ENCODE data around the gene CREG1. TPM values are rescaled to one million over a fixed set of nuclear protein-coding genes. Genes with fewer than 3 reads are reported as not detected.

The CREG1 gene
- total and polyA plus RNA-seq, 4 donors, result 86.8 to 123 (median 95.8) TPM

DNA sequence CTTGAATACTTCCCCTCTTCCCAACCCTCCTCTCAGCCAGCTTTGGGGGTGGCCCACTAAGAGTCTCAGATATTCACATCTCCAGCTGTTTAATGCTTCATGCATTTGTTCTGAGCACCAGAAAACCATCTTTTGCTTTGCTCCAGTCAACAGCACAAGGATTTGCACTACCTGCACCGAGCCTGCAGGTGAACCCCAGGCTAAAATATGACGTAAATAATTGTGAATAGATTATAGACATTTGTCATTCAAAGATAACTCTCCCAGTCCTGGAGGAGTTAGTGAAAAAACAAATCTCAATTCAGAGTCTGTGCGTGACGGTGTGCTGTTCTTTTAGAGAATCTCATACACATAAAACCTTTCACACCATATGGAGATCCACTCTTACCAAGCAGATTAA, 42.7 kb downstream of the CREG1 start:
- Histone ChIP-seq H3K4me1 (ENCODE audit: control insufficient read depth in 4 of 4, insufficient read depth in 4 of 4, low read length in 3 of 4) (no peaks in the 10 kb centered on the region), H3K9me3 (ENCODE audit: control insufficient read depth in 4 of 4, low read length in 3 of 4) (no peaks in the 10 kb centered on the region), H3K27ac (ENCODE audit: low read depth in 1 of 2, low read length in 2 of 2) (no peak overlapping the region), H3K9ac (ENCODE audit: low read depth in 1 of 2, low read length in 2 of 2) (no peak overlapping the region), H3K4me3 (ENCODE audit: low read depth in 1 of 3, low read length in 3 of 3) (no peak overlapping the region), H3K36me3 (ENCODE audit: control insufficient read depth in 4 of 4, insufficient read depth in 3 of 4, low read depth in 1 of 4, low read length in 3 of 4) (no peaks in the 10 kb centered on the region), H3K27me3 (ENCODE audit: control insufficient read depth in 4 of 4, insufficient read depth in 4 of 4, low read length in 3 of 4) (no peaks in the 10 kb centered on the region)
- DNase-seq (ENCODE audit: low spot score), result no peak
- WGBS, result 90% methylated on average over 4 of the region's 4 CpGs
- TF ChIP-seq, protein P1, sequence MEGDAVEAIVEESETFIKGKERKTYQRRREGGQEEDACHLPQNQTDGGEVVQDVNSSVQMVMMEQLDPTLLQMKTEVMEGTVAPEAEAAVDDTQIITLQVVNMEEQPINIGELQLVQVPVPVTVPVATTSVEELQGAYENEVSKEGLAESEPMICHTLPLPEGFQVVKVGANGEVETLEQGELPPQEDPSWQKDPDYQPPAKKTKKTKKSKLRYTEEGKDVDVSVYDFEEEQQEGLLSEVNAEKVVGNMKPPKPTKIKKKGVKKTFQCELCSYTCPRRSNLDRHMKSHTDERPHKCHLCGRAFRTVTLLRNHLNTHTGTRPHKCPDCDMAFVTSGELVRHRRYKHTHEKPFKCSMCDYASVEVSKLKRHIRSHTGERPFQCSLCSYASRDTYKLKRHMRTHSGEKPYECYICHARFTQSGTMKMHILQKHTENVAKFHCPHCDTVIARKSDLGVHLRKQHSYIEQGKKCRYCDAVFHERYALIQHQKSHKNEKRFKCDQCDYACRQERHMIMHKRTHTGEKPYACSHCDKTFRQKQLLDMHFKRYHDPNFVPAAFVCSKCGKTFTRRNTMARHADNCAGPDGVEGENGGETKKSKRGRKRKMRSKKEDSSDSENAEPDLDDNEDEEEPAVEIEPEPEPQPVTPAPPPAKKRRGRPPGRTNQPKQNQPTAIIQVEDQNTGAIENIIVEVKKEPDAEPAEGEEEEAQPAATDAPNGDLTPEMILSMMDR (IDR thresholded peaks at IDR 0.05; ENCODE audit: low read depth, low read length, missing input control), result no peak
- TF ChIP-seq FOXA2 (IDR thresholded peaks at IDR 0.05) (no peak), FOXA1 (IDR thresholded peaks at IDR 0.05) (no peak), GABPA (IDR thresholded peaks at IDR 0.05 in 1 of 2, conservative IDR thresholded peaks at IDR 0.05 in 1 of 2) (no peak), RXRA (IDR thresholded peaks at IDR 0.05) (no peak), HNF4A (conservative IDR thresholded peaks at IDR 0.05) (no peak), NR2F2 (IDR thresholded peaks at IDR 0.05) (no peak), RAD21 (IDR thresholded peaks at IDR 0.05) (no peak), TAF1 (conservative IDR thresholded peaks at IDR 0.05) (no peak)

DNA sequence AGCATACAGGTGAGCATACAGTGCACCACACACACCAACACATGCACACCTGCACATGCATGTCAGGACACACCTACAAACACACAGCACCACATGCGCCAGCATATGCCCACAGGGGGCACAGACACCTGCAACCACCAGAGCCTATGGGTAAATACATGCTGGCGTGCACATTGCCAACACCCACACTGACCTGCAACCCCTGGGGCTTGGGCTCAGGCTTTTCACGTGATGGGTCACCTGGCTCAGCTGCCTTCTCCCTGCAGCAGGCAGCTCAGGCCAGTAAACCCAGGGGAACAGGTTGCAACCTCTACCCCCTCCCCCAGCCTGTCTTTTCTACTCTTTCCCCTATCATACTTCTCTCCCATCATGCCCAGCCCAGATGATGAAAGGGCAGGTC, 43.3 kb downstream of the CREG1 start:
- WGBS, result 86% methylated on average over 3 of the region's 3 CpGs
- Histone ChIP-seq H3K27ac (ENCODE audit: low read depth in 1 of 2, low read length in 2 of 2) (no peak overlapping the region), H3K9ac (ENCODE audit: low read depth in 1 of 2, low read length in 2 of 2) (no peak overlapping the region), H3K36me3 (ENCODE audit: control insufficient read depth in 4 of 4, insufficient read depth in 3 of 4, low read depth in 1 of 4, low read length in 3 of 4) (no peaks in the 10 kb centered on the region), H3K9me3 (ENCODE audit: control insufficient read depth in 4 of 4, low read length in 3 of 4) (no peaks in the 10 kb centered on the region), H3K27me3 (ENCODE audit: control insufficient read depth in 4 of 4, insufficient read depth in 4 of 4, low read length in 3 of 4) (no peaks in the 10 kb centered on the region), H3K4me3 (ENCODE audit: low read depth in 1 of 3, low read length in 3 of 3) (no peak overlapping the region), H3K4me1 (ENCODE audit: control insufficient read depth in 4 of 4, insufficient read depth in 4 of 4, low read length in 3 of 4) (no peaks in the 10 kb centered on the region)
- DNase-seq (ENCODE audit: low spot score), result no peak
- TF ChIP-seq FOXA2 (IDR thresholded peaks at IDR 0.05), result no peak

DNA sequence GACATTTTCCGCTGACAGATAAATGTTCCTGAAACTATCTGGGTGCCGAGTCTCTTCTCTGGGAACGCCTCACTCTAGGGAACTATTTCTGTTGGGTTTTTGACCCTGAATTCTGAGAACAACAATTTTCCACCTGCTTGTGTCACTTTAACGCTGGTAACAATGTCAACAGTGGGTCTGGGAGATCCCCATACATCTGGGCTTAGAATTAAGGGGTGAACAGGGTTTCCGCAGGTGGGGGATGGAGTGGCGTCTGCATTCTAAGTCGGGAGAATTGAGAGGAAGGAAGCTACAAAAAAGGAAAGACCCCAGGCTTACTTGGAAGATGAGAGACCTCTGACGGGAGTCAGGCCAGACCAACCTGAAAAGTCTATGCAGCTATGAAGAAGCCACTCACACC, 44.0 kb downstream of the CREG1 start:
- Histone ChIP-seq H3K4me3 (ENCODE audit: low read depth in 1 of 3, low read length in 3 of 3) (no peak overlapping the region), H3K9ac (ENCODE audit: low read depth in 1 of 2, low read length in 2 of 2) (no peak overlapping the region), H3K27me3 (ENCODE audit: control insufficient read depth in 4 of 4, insufficient read depth in 4 of 4, low read length in 3 of 4) (no peaks in the 10 kb centered on the region), H3K36me3 (ENCODE audit: control insufficient read depth in 4 of 4, insufficient read depth in 3 of 4, low read depth in 1 of 4, low read length in 3 of 4) (no peaks in the 10 kb centered on the region), H3K4me1 (ENCODE audit: control insufficient read depth in 4 of 4, insufficient read depth in 4 of 4, low read length in 3 of 4) (no peaks in the 10 kb centered on the region), H3K27ac (ENCODE audit: low read depth in 1 of 2, low read length in 2 of 2) (no peak overlapping the region), H3K9me3 (ENCODE audit: control insufficient read depth in 4 of 4, low read length in 3 of 4) (no peaks in the 10 kb centered on the region)
- TF ChIP-seq, protein P2, sequence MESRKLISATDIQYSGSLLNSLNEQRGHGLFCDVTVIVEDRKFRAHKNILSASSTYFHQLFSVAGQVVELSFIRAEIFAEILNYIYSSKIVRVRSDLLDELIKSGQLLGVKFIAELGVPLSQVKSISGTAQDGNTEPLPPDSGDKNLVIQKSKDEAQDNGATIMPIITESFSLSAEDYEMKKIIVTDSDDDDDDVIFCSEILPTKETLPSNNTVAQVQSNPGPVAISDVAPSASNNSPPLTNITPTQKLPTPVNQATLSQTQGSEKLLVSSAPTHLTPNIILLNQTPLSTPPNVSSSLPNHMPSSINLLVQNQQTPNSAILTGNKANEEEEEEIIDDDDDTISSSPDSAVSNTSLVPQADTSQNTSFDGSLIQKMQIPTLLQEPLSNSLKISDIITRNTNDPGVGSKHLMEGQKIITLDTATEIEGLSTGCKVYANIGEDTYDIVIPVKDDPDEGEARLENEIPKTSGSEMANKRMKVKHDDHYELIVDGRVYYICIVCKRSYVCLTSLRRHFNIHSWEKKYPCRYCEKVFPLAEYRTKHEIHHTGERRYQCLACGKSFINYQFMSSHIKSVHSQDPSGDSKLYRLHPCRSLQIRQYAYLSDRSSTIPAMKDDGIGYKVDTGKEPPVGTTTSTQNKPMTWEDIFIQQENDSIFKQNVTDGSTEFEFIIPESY (IDR thresholded peaks at IDR 0.05), result no peak
- TF ChIP-seq FOXA2 (IDR thresholded peaks at IDR 0.05), result no peak
- WGBS, result 84% methylated on average over 8 of the region's 8 CpGs
- DNase-seq (ENCODE audit: low spot score), result no peak

DNA sequence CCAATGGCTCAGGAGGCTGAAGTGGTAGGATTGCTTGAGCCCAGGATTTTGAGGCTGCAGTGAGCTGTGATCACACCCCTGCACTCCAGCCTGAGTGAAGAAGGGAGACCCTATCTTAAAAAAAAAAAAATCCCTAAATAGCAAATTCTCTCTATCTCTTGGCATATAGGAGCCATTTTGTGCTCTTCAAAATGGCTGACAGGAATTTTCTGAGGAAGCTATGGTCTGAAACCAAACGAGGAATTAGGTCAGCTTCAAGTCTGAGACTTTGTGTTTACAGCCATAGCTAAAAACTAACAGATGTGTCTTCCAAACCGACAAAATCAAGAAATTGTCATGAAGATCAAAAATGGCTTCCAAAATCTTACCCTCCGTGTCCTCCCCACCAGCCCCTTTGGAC, 45.8 kb downstream of the CREG1 start:
- Histone ChIP-seq H3K4me3 (ENCODE audit: low read depth in 1 of 3, low read length in 3 of 3) (no peak overlapping the region), H3K36me3 (ENCODE audit: control insufficient read depth in 4 of 4, insufficient read depth in 3 of 4, low read depth in 1 of 4, low read length in 3 of 4) (no peaks in the 10 kb centered on the region), H3K9me3 (ENCODE audit: control insufficient read depth in 4 of 4, low read length in 3 of 4) (no peaks in the 10 kb centered on the region), H3K9ac (ENCODE audit: low read depth in 1 of 2, low read length in 2 of 2) (no peak overlapping the region), H3K27ac (ENCODE audit: low read depth in 1 of 2, low read length in 2 of 2) (no peak overlapping the region), H3K27me3 (ENCODE audit: control insufficient read depth in 4 of 4, insufficient read depth in 4 of 4, low read length in 3 of 4) (peaks cover 0 to 2% (median 0%) of the 10 kb centered on the region in 4 donors), H3K4me1 (ENCODE audit: control insufficient read depth in 4 of 4, insufficient read depth in 4 of 4, low read length in 3 of 4) (no peaks in the 10 kb centered on the region)
- DNase-seq (ENCODE audit: low spot score), result no peak
- 85% methylated on average over 3 of the region's 3 CpGs for WGBS
- TF ChIP-seq, protein P3, sequence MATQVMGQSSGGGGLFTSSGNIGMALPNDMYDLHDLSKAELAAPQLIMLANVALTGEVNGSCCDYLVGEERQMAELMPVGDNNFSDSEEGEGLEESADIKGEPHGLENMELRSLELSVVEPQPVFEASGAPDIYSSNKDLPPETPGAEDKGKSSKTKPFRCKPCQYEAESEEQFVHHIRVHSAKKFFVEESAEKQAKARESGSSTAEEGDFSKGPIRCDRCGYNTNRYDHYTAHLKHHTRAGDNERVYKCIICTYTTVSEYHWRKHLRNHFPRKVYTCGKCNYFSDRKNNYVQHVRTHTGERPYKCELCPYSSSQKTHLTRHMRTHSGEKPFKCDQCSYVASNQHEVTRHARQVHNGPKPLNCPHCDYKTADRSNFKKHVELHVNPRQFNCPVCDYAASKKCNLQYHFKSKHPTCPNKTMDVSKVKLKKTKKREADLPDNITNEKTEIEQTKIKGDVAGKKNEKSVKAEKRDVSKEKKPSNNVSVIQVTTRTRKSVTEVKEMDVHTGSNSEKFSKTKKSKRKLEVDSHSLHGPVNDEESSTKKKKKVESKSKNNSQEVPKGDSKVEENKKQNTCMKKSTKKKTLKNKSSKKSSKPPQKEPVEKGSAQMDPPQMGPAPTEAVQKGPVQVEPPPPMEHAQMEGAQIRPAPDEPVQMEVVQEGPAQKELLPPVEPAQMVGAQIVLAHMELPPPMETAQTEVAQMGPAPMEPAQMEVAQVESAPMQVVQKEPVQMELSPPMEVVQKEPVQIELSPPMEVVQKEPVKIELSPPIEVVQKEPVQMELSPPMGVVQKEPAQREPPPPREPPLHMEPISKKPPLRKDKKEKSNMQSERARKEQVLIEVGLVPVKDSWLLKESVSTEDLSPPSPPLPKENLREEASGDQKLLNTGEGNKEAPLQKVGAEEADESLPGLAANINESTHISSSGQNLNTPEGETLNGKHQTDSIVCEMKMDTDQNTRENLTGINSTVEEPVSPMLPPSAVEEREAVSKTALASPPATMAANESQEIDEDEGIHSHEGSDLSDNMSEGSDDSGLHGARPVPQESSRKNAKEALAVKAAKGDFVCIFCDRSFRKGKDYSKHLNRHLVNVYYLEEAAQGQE (IDR thresholded peaks at IDR 0.05), result no peak
- TF ChIP-seq, protein P1 (IDR thresholded peaks at IDR 0.05; ENCODE audit: low read depth, low read length, missing input control), result no peak
- TF ChIP-seq, protein P4, sequence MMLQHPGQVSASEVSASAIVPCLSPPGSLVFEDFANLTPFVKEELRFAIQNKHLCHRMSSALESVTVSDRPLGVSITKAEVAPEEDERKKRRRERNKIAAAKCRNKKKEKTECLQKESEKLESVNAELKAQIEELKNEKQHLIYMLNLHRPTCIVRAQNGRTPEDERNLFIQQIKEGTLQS (IDR thresholded peaks at IDR 0.05), result no peak
- TF ChIP-seq NR2F2 (IDR thresholded peaks at IDR 0.05), result no peak
- no peak for TF ChIP-seq RAD21 (IDR thresholded peaks at IDR 0.05)
- no peak for TF ChIP-seq HNF4G (IDR thresholded peaks at IDR 0.05)
- no peak for TF ChIP-seq FOXA1 (IDR thresholded peaks at IDR 0.05)
- no peak for TF ChIP-seq EGR1 (IDR thresholded peaks at IDR 0.05; ENCODE audit: low read depth in 2 of 2)

Data from liver (tissue), 9 donors.